OCI-M2 (cell line): ENCODE data around the gene SENP5.
"Not testable (repeated sequence)": the region's sequence is repeated elsewhere in the genome, so short reads cannot be mapped to it uniquely, and the experiment has no call there.

Source experiments
- DNase-seq: peaks from one replicate; lab custom pipeline; 2025; ENCODE audit not compliant: unreplicated experiment; lab: John Stamatoyannopoulos, UW

Gene SENP5

GRCh38 chr3:196867507-196868296 lies at the start of gene SENP5:
TSS of gene SENP5 (plus strand) at chr3:196867920. CDS start at chr3:196885182, 17,262 bp downstream.
- peak; percentile 85 for DNase-seq

GRCh38 chr3:196821806-196822355 lies 45.8 kb upstream of the SENP5 start:
- DNase-seq, result no peak

- DNase-seq, result not testable (repeated sequence)
Observed at GRCh38 chr3:196829651-196830050, 38.1 kb upstream of the SENP5 start.

GRCh38 chr3:196835086-196835485 lies 32.6 kb upstream of the SENP5 start:
- no peak for DNase-seq

GRCh38 chr3:196836626-196837025 lies 31.1 kb upstream of the SENP5 start:
- not testable (repeated sequence) for DNase-seq

- DNase-seq, result no peak
Observed at GRCh38 chr3:196837819-196838420, 29.8 kb upstream of the SENP5 start.

GRCh38 chr3:196839351-196839750 lies 28.4 kb upstream of the SENP5 start:
- DNase-seq, result not testable (repeated sequence)

GRCh38 chr3:196842567-196843434 lies 24.9 kb upstream of the SENP5 start:
- no peak for DNase-seq

- DNase-seq, result no peak
Observed at GRCh38 chr3:196843435-196844110, 24.1 kb upstream of the SENP5 start.

- DNase-seq, result not testable (repeated sequence)
Observed at GRCh38 chr3:196844235-196845219, 23.2 kb upstream of the SENP5 start.

GRCh38 chr3:196848375-196848774 lies 19.3 kb upstream of the SENP5 start:
- DNase-seq, result not testable (repeated sequence)

- DNase-seq, result no peak
Observed at GRCh38 chr3:196849180-196849741, 18.5 kb upstream of the SENP5 start.

GRCh38 chr3:196863000-196863399 lies 4.7 kb upstream of the SENP5 start:
- DNase-seq, result not testable (repeated sequence)

GRCh38 chr3:196867155-196867506 lies 589 bp upstream of the SENP5 start:
- DNase-seq, result no peak

GRCh38 chr3:196868297-196868661 lies 559 bp downstream of the SENP5 start:
- DNase-seq, result no peak

GRCh38 chr3:196872316-196872715 lies 4.6 kb downstream of the SENP5 start:
- DNase-seq, result no peak

- DNase-seq, result not testable (repeated sequence)
Observed at GRCh38 chr3:196874511-196875094, 6.9 kb downstream of the SENP5 start.

- DNase-seq, result no peak
Observed at GRCh38 chr3:196875258-196875657, 7.5 kb downstream of the SENP5 start.

- no peak for DNase-seq
Observed at GRCh38 chr3:196883361-196883760, 15.6 kb downstream of the SENP5 start.
